ENCODE measurements around the gene CASR.

- TF ChIP-seq POLR2AphosphoS5 (IDR thresholded peaks at IDR 0.05; ENCODE audit: low read depth) = no peak
- no peak for TF ChIP-seq CTCF (IDR thresholded peaks at IDR 0.05; ENCODE audit: insufficient read depth, low read length)
- no peak for TF ChIP-seq SPI1 (IDR thresholded peaks at IDR 0.05; ENCODE audit: borderline replicate concordance, low read depth)
These were observed 115.7 kb downstream of the CASR start for GRCh38 chr3:122299215-122299614.

Measured in HL-60 (cell line).